Liver (tissue), 9 donors: ENCODE measurements around the gene GLIS1. TPM values are rescaled to one million over a fixed set of nuclear protein-coding genes. Genes with fewer than 3 reads are reported as not detected.

Experiments used
- DNase-seq: peaks from one replicate; pipeline ENCODE4 v3.0.0-alpha.2; 2017; ENCODE audit warnings: low spot score
- H3K27ac ChIP-seq, 2 donors: one replicate each; pipeline ENCODE4 v1.7.0; 2013; ENCODE audit warnings: inconsistent platforms in 2 of 2, low read length in 2 of 2, control low read depth in 1 of 2, low read depth in 1 of 2, mild to moderate bottlenecking in 1 of 2
- H3K27me3 ChIP-seq, 4 donors: one replicate each; pipeline versions ENCODE4 v1.6.1 to v1.7.0; 2013; ENCODE audit warnings: low read length in 3 of 4, inconsistent platforms in 1 of 4, mild to moderate bottlenecking in 1 of 4, moderate library complexity in 1 of 4; ENCODE audit not compliant: control insufficient read depth in 4 of 4, insufficient read depth in 4 of 4
- H3K36me3 ChIP-seq, 4 donors: one replicate each; pipeline versions ENCODE4 v1.6.1 to v1.7.0; 2013; ENCODE audit warnings: low read length in 3 of 4, mild to moderate bottlenecking in 3 of 4, low read depth in 1 of 4, moderate library complexity in 1 of 4; ENCODE audit not compliant: control insufficient read depth in 4 of 4, insufficient read depth in 3 of 4
- H3K4me1 ChIP-seq, 4 donors: one replicate each; pipeline versions ENCODE4 v1.6.1 to v1.7.0; 2013; ENCODE audit warnings: low read length in 3 of 4, mild to moderate bottlenecking in 3 of 4, moderate library complexity in 1 of 4; ENCODE audit not compliant: control insufficient read depth in 4 of 4, insufficient read depth in 4 of 4
- H3K4me3 ChIP-seq, 3 donors: one replicate each; pipeline versions ENCODE4 v1.6.1 to v1.7.0; 2013; ENCODE audit warnings: low read length in 3 of 3, control low read depth in 1 of 3, low read depth in 1 of 3, mild to moderate bottlenecking in 1 of 3
- H3K9ac ChIP-seq, 2 donors: one replicate each; pipeline ENCODE4 v1.7.0; 2013; ENCODE audit warnings: low read length in 2 of 2, mild to moderate bottlenecking in 2 of 2, moderate library complexity in 2 of 2, control low read depth in 1 of 2, low read depth in 1 of 2
- H3K9me3 ChIP-seq, 4 donors: one replicate each; pipeline versions ENCODE4 v1.6.1 to v1.7.0; 2013; ENCODE audit warnings: low read length in 3 of 4; ENCODE audit not compliant: control insufficient read depth in 4 of 4
- EGR1 ChIP-seq, 2 donors: IDR thresholded peaks; 2 replicates each; pipeline ENCODE4 v1.6.1; 2016 to 2018; ENCODE audit warnings: antibody characterized with exemption in 2 of 2, low read depth in 2 of 2
- FOXA1 ChIP-seq: IDR thresholded peaks from 2 replicates; pipeline ENCODE4 v1.6.1; 2016; ENCODE audit warnings: antibody characterized with exemption
- FOXA2 ChIP-seq: IDR thresholded peaks from 2 replicates; pipeline ENCODE4 v1.6.1; 2016; ENCODE audit warnings: antibody characterized with exemption
- GABPA ChIP-seq, 2 donors: IDR thresholded peaks in 1 of 2; conservative IDR thresholded peaks in 1 of 2; 2 replicates each; pipeline ENCODE4 v1.6.1; 2016; ENCODE audit warnings: antibody characterized with exemption in 2 of 2, mild to moderate bottlenecking in 1 of 2, moderate library complexity in 1 of 2
- HNF4A ChIP-seq, 2 donors: conservative IDR thresholded peaks; 2 replicates each; pipeline ENCODE4 v1.6.1; 2016; ENCODE audit warnings: antibody characterized with exemption in 2 of 2, mild to moderate bottlenecking in 2 of 2
- HNF4G ChIP-seq: IDR thresholded peaks from 2 replicates; pipeline ENCODE4 v1.6.1; 2016; ENCODE audit warnings: antibody characterized with exemption
- JUND ChIP-seq, 2 donors: IDR thresholded peaks; 2 replicates each; pipeline ENCODE4 v1.6.1; 2016; ENCODE audit warnings: antibody characterized with exemption in 2 of 2
- NR2F2 ChIP-seq: IDR thresholded peaks from 2 replicates; pipeline ENCODE4 v1.6.1; 2016; ENCODE audit warnings: antibody characterized with exemption
- RAD21 ChIP-seq, 2 donors: IDR thresholded peaks; 2 replicates each; pipeline ENCODE4 v1.6.1; 2016; ENCODE audit warnings: antibody characterized with exemption in 2 of 2, mild to moderate bottlenecking in 2 of 2
- RXRA ChIP-seq, 2 donors: IDR thresholded peaks; 2 replicates each; pipeline ENCODE4 v1.6.1; 2017 to 2018; ENCODE audit warnings: antibody characterized with exemption in 2 of 2, mild to moderate bottlenecking in 1 of 2
- SP1 ChIP-seq: IDR thresholded peaks from 2 replicates; pipeline ENCODE4 v1.6.1; 2018; ENCODE audit warnings: antibody characterized with exemption, mild to moderate bottlenecking
- TAF1 ChIP-seq: conservative IDR thresholded peaks from 2 replicates; pipeline ENCODE4 v1.6.1; 2016; ENCODE audit warnings: antibody characterized with exemption, mild to moderate bottlenecking
- YY1 ChIP-seq: IDR thresholded peaks from 2 replicates; pipeline ENCODE4 v1.6.1; 2016; ENCODE audit warnings: antibody characterized with exemption, mild to moderate bottlenecking
- WGBS: extraction: QIAGEN DNeasy Blood & Tissue Kit; methylation state at CpG from one replicate; pipeline ENCODE4 v1.1.7; 2013; 5-methylcytosine and 5-hydroxymethylcytosine counted together
- polyA plus RNA-seq, 2 donors: library from polyadenylated mRNA; stranded (reverse) in 1 of 2; unstranded in 1 of 2; fragments of 200-250 nt in 1 of 2; fragments of >200 nt in 1 of 2; fragmentation: Nextera tagmentation in 1 of 2; extraction: Ambion mirVana in 1 of 2; gene quantifications; one replicate each; pipeline versions ENCODE4 v1.2.1 to v1.2.3, GENCODE V29; 2013 to 2015
- total RNA-seq, 2 donors: library from RNA; depleted of rRNA; stranded (reverse); fragments of >200 nt; gene quantifications; one replicate each; pipeline ENCODE4 v1.2.3, GENCODE V29; 2014
- TF ChIP-seq, protein P1 (sequence below): IDR thresholded peaks from 2 replicates; pipeline ENCODE4 v1.6.1; 2016; ENCODE audit warnings: antibody characterized with exemption, mild to moderate bottlenecking
- TF ChIP-seq, protein P2 (sequence below): fragments of 150-350 bp; IDR thresholded peaks from 2 replicates; pipeline ENCODE4 v1.5.1; 2017; ENCODE audit warnings: improper control_type of control experiment, low read depth, low read length; ENCODE audit not compliant: missing input control
- TF ChIP-seq, protein P3 (sequence below): IDR thresholded peaks from 2 replicates; pipeline ENCODE4 v1.6.1; 2016; ENCODE audit warnings: antibody characterized with exemption
- TF ChIP-seq, protein P4 (sequence below): IDR thresholded peaks from 2 replicates; pipeline ENCODE4 v1.6.1; 2016; ENCODE audit warnings: antibody characterized with exemption
- donor health status: healthy.
- donor health status: healthy.
- donor health status: healthy.
- donor health status: healthy.
- donor health status: healthy.

GLIS1 gene
- total and polyA plus RNA-seq, 4 donors = under 0.01 to 0.05 TPM; not detected in 2

DNA sequence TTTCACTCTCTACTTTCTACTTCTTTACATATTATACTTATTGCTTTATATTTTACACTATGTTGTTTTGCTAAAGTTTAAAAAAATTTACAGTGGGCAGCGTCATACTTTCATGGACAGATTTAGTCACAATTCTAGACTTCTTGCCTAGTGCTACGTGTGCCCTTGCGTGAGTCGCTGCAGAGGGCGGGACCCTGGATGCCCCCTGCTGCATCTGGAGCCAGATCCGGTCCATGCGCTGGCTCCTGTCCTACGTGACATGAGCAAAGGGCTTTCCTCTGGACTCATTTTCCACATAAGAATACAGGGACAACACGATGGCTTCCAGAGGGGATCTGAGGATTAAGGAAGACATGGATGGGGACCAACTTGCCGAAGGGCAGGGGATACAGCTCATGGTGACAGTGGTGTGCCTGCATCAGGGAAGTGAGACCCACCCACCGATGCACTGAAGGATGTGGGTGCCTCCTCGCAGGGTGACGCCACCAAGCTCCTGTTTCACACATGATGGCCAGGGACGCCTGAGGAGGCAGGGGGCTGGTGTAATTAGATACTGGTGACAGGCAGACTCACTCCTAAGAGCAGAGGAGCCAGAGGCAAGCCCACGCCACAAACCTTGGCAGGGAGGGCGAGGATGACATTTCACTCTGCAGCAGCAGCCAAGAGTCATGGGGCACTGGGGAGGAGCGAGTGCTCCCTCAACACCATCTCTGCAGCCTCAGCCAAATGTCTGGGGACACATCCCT is 193.1 kb downstream of the GLIS1 start:
- WGBS = 72% methylated on average over 17 of the region's 17 CpGs
- Histone ChIP-seq H3K27me3 (no peaks in the 10 kb centered on the region), H3K36me3 (no peaks in the 10 kb centered on the region), H3K9me3 (no peaks in the 10 kb centered on the region), H3K9ac (no peak overlapping the region), H3K4me1 (peaks cover 0 to 3% (median 0%) of the 10 kb centered on the region in 4 donors), H3K4me3 (no peak overlapping the region), H3K27ac (no peak overlapping the region)
- TF ChIP-seq NR2F2 (no peak), TAF1 (no peak), HNF4G (no peak), FOXA1 (no peak), JUND (IDR thresholded peaks at IDR 0.05) (no peak)
- TF ChIP-seq, protein P1, sequence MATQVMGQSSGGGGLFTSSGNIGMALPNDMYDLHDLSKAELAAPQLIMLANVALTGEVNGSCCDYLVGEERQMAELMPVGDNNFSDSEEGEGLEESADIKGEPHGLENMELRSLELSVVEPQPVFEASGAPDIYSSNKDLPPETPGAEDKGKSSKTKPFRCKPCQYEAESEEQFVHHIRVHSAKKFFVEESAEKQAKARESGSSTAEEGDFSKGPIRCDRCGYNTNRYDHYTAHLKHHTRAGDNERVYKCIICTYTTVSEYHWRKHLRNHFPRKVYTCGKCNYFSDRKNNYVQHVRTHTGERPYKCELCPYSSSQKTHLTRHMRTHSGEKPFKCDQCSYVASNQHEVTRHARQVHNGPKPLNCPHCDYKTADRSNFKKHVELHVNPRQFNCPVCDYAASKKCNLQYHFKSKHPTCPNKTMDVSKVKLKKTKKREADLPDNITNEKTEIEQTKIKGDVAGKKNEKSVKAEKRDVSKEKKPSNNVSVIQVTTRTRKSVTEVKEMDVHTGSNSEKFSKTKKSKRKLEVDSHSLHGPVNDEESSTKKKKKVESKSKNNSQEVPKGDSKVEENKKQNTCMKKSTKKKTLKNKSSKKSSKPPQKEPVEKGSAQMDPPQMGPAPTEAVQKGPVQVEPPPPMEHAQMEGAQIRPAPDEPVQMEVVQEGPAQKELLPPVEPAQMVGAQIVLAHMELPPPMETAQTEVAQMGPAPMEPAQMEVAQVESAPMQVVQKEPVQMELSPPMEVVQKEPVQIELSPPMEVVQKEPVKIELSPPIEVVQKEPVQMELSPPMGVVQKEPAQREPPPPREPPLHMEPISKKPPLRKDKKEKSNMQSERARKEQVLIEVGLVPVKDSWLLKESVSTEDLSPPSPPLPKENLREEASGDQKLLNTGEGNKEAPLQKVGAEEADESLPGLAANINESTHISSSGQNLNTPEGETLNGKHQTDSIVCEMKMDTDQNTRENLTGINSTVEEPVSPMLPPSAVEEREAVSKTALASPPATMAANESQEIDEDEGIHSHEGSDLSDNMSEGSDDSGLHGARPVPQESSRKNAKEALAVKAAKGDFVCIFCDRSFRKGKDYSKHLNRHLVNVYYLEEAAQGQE = no peak
- TF ChIP-seq, protein P2, sequence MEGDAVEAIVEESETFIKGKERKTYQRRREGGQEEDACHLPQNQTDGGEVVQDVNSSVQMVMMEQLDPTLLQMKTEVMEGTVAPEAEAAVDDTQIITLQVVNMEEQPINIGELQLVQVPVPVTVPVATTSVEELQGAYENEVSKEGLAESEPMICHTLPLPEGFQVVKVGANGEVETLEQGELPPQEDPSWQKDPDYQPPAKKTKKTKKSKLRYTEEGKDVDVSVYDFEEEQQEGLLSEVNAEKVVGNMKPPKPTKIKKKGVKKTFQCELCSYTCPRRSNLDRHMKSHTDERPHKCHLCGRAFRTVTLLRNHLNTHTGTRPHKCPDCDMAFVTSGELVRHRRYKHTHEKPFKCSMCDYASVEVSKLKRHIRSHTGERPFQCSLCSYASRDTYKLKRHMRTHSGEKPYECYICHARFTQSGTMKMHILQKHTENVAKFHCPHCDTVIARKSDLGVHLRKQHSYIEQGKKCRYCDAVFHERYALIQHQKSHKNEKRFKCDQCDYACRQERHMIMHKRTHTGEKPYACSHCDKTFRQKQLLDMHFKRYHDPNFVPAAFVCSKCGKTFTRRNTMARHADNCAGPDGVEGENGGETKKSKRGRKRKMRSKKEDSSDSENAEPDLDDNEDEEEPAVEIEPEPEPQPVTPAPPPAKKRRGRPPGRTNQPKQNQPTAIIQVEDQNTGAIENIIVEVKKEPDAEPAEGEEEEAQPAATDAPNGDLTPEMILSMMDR = no peak
- TF ChIP-seq, protein P3, sequence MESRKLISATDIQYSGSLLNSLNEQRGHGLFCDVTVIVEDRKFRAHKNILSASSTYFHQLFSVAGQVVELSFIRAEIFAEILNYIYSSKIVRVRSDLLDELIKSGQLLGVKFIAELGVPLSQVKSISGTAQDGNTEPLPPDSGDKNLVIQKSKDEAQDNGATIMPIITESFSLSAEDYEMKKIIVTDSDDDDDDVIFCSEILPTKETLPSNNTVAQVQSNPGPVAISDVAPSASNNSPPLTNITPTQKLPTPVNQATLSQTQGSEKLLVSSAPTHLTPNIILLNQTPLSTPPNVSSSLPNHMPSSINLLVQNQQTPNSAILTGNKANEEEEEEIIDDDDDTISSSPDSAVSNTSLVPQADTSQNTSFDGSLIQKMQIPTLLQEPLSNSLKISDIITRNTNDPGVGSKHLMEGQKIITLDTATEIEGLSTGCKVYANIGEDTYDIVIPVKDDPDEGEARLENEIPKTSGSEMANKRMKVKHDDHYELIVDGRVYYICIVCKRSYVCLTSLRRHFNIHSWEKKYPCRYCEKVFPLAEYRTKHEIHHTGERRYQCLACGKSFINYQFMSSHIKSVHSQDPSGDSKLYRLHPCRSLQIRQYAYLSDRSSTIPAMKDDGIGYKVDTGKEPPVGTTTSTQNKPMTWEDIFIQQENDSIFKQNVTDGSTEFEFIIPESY = no peak
- DNase-seq = no peak

DNA sequence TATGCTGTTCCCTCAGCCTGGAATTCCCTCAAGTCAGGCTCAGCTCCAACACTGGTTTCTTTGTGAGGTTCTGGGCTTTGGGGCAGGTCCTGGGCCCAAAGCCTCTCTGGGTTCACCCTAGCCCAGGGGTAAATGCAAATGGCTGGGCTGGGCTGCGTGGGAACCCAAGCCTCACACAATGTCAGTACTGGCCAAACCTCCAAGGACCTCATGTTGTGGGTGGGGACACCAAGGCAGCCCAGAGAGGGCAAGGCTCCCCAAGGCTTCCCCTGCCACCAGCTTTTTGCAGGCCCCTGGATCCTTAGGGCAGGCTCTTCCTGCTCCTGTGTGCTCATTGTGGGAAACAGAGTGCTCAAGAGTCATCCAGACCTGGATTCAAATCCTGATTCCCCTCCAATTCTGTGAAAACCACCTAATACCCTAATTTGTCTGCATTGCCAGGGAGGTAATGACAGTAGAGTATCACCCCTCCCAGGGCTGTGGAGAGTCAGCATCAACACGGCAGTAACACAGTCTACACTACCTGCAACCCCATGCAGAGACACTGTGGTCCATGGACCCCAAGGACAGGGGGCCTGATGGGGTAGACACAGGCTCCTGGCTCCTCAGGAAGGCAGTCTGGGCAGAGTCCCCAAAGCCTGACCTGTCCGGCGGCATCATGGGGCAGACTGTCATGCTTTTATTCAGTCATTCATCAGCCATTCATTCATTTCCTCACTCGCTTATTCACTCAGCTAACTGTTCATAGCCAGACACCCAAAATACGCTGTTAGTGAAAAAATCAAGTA is 194.0 kb downstream of the GLIS1 start:
- Histone ChIP-seq H3K27me3 (no peaks in the 10 kb centered on the region), H3K9ac (no peak overlapping the region), H3K36me3 (no peaks in the 10 kb centered on the region), H3K9me3 (no peaks in the 10 kb centered on the region), H3K4me3 (no peak overlapping the region), H3K27ac (no peak overlapping the region), H3K4me1 (no peaks in the 10 kb centered on the region)
- 88% methylated on average over 6 of the region's 6 CpGs for WGBS
- no peak for DNase-seq
- TF ChIP-seq NR2F2 (no peak), TAF1 (no peak), EGR1 (IDR thresholded peaks at IDR 0.05; ENCODE audit: low read depth in 2 of 2) (no peak), FOXA1 (no peak), JUND (IDR thresholded peaks at IDR 0.05) (no peak), GABPA (IDR thresholded peaks at IDR 0.05 in 1 of 2, conservative IDR thresholded peaks at IDR 0.05 in 1 of 2) (no peak), RXRA (IDR thresholded peaks at IDR 0.05) (no peak), SP1 (no peak), YY1 (no peak), RAD21 (IDR thresholded peaks at IDR 0.05) (no peak), FOXA2 (no peak), HNF4A (conservative IDR thresholded peaks at IDR 0.05) (no peak), HNF4G (no peak)
- TF ChIP-seq, protein P2 = no peak
- TF ChIP-seq, protein P3 = no peak
- TF ChIP-seq, protein P4, sequence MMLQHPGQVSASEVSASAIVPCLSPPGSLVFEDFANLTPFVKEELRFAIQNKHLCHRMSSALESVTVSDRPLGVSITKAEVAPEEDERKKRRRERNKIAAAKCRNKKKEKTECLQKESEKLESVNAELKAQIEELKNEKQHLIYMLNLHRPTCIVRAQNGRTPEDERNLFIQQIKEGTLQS = no peak
